ENCODE data around the gene GSE1. TPM values are rescaled to one million over a fixed set of nuclear protein-coding genes. Genes with fewer than 3 reads are reported as not detected.

GSE1 gene
- total and polyA plus RNA-seq, 3 donors from 2014 or later = 49.9 to 212 (median 188) TPM

DNA sequence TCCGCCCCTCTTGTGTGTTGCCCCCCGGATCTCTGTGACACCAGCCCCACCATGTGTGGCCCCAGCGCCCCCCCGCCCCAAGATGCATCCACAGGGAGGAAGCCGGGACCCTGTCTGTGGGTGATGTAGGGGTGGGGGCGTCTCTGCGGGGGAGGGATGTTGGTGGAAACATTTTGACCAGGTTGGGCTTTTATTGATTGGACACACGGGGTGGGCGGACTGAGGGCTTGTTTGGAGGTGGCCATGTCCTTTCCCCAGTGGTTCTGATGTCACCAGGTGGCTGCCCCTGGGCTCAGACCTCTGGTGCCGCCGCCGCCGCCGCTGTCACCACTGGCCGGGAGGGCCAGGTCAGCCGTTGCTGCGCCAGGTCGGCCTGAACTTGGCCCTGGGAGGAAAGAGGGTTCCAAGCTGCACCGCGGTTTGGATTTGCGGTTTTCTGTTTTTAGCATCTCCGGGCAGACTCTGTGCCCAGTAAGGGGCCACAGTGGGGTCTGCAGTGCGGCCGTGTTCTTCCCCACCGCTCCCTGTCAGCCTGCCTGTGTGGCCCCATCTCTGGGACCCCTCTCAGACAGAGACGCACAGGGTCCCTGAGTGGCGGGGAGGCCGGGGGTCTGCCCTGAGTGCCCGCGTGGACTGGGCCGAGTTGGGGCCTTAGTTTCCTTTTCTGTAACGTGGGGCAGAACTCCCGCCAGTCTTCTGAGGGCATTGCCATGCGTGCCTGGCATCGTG is 19.8 kb downstream of the GSE1 start:
- TF ChIP-seq POLR2A (IDR thresholded peaks at IDR 0.05) (no peak), CTCF (IDR thresholded peaks at IDR 0.05) (no peak)
- WGBS, 2 donors = 88 to 93% methylated on average over 20 to 34 of the region's 35 CpGs
- no peaks in the 10 kb centered on the region for H3K27me3 ChIP-seq
- no peak for DNase-seq
- no peaks in the 10 kb centered on the region for H3K36me3 ChIP-seq (ENCODE audit: low read depth, missing control alignments)
- intact Hi-C loops (cut with DNase I; ENCODE audit: low total_unique reads) = no loop called here
- H3K9me3 ChIP-seq = no peaks in the 10 kb centered on the region
- peaks cover 18% of the 10 kb centered on the region for H3K4me1 ChIP-seq
- no peak overlapping the region for H3K27ac ChIP-seq
- H3K4me3 ChIP-seq = no peak overlapping the region

- intact Hi-C loops (cut with DNase I; ENCODE audit: low total_unique reads) = no loop called here
- WGBS, 2 donors = 92 to 97% methylated on average over 10 to 15 of the region's 15 CpGs
- DNase-seq = no peak
- Histone ChIP-seq H3K4me3 (no peak overlapping the region), H3K27ac (no peak overlapping the region), H3K27me3 (no peaks in the 10 kb centered on the region), H3K36me3 (ENCODE audit: low read depth, missing control alignments) (no peaks in the 10 kb centered on the region), H3K9me3 (no peaks in the 10 kb centered on the region), H3K4me1 (peaks cover 18% of the 10 kb centered on the region)
- TF ChIP-seq CTCF (IDR thresholded peaks at IDR 0.05) (no peak), POLR2A (IDR thresholded peaks at IDR 0.05) (no peak)
These were observed 20.3 kb downstream of the GSE1 start for GRCh38 chr16:85633438-85633743.

DNA sequence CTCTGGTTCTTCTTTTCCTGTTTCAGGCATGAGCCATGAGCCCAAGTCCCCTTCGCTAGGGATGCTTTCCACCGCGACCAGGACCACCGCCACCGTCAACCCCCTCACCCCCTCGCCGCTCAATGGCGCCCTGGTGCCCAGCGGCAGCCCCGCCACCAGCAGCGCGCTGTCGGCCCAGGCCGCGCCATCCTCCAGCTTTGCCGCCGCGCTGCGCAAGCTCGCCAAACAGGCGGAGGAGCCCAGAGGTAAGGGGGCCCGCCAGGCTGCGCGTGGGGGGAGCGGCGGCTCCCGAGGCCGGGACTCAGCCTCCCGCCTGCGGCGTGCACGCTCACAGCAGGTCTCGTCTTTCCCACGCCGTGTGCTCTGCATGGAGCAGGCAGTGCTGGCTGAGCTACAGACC is 20.8 kb downstream of the GSE1 start:
- no peak overlapping the region for H3K4me3 ChIP-seq
- no peaks in the 10 kb centered on the region for H3K27me3 ChIP-seq
- intact Hi-C loops (cut with DNase I; ENCODE audit: low total_unique reads) = no loop called here
- 81 to 92% methylated on average over 26 to 35 of the region's 35 CpGs for WGBS, 2 donors
- H3K36me3 ChIP-seq (ENCODE audit: low read depth, missing control alignments) = no peaks in the 10 kb centered on the region
- no peak for TF ChIP-seq CTCF (IDR thresholded peaks at IDR 0.05)
- H3K4me1 ChIP-seq = peaks cover 22% of the 10 kb centered on the region
- no peak for DNase-seq
- no peak overlapping the region for H3K27ac ChIP-seq
- no peaks in the 10 kb centered on the region for H3K9me3 ChIP-seq

DNA sequence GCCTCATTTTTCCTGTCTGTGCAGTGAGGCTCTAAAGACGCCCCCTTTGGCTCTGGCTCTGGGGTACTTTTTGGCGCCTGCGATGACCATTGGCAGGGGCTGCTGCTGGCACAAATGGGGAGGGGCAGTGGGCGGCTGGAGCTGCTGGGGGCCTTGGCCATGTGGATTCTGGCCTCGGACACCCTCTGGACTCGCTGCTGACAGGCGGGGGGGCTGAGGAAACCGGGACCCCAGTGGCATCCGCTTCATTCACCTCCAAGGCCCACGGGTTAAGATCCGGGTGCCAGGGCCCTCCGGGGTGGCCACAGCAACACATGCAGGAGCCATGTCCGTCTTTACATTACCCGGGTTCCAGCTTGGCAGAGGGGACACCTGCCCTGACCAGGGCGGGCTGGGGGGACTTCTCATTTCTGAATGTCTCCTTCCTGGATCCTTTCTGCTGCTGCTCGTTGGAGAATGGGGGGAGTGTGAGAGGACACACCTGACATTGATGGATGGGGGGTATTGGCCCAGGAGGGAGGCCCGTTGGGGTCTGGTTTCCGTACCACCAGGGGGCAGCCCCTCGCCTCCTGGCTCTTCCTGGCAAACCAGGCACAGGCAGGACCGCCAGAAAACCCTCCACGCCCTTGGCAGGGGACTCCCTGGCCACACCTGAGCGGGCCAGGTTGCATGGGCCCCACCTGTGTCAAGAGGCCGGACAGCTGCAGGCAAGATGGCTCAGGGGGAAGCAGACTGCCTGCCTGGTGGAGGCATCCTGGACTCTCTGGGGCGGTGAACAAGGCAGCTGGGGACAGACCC is 21.8 kb downstream of the GSE1 start:
- Histone ChIP-seq H3K27ac (no peak overlapping the region), H3K4me1 (peaks cover 28% of the 10 kb centered on the region), H3K27me3 (no peaks in the 10 kb centered on the region), H3K4me3 (no peak overlapping the region), H3K9me3 (no peaks in the 10 kb centered on the region), H3K36me3 (ENCODE audit: low read depth, missing control alignments) (no peaks in the 10 kb centered on the region)
- TF ChIP-seq CTCF (IDR thresholded peaks at IDR 0.05) (no peak), POLR2A (IDR thresholded peaks at IDR 0.05) (no peak)
- intact Hi-C loops (cut with DNase I; ENCODE audit: low total_unique reads) = no loop called here
- no peak for DNase-seq
- WGBS, 2 donors = 86 to 97% methylated on average over 7 to 24 of the region's 24 CpGs

All from testis (tissue), 3 donors.